SHP77 (cell line): ENCODE data around the gene ZNRF2.
A peak's percentile ranks its signal among the peaks of the same experiment; 100 is the strongest.

ENCODE experiments used
- DNase-seq, 2 experiments: peaks; one replicate each; lab custom pipeline; 2025; lab: John Stamatoyannopoulos, UW

ZNRF2 gene

DNA sequence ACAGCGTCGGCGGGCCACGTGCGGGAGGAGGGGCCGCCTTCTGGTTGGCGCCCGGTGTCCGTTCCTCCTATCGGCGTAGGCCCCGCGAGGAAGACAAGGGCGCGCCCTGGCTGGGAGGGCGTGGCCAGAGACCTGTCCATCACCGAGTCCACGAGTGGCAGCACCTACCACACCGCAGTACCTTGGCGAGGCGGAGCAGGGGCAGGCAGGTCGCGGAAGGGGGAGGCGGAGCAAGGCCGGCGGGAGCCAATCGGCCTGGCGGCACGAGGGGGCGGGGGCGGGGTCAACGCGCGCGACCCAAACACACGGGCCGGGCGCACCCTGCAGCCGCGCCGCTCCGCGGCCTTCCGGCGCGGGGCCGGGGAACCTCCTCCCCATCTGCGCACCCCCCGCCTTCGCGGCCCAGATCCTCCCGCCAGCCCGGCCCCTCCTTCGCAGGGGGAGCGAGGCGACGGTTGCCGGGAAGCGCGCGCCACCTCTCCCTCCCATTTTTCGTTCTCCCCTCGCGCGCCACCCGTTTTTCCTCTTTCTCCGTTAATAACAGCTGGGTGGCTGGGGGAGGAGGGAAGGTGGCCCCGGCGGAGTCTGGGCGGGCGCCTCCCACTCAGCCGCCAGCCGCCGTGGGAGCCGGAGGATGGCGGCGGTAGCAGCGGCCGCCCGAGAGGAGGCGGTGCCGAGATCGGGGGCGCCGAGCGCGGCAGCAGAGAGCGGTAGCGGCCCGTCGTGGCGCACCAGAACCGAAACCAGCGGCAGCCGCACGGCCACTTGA is at the start of gene ZNRF2:
Gene ZNRF2, plus strand, starts transcription at position 300 of the 769 bp plus-strand sequence. CDS start 761 bp downstream, outside the sequence.
- peak; percentile 99 to 100 for DNase-seq

GRCh38 chr7:30237271-30237695 is 47.1 kb upstream of the ZNRF2 start:
- peak; percentile 44 to 47 for DNase-seq

DNA sequence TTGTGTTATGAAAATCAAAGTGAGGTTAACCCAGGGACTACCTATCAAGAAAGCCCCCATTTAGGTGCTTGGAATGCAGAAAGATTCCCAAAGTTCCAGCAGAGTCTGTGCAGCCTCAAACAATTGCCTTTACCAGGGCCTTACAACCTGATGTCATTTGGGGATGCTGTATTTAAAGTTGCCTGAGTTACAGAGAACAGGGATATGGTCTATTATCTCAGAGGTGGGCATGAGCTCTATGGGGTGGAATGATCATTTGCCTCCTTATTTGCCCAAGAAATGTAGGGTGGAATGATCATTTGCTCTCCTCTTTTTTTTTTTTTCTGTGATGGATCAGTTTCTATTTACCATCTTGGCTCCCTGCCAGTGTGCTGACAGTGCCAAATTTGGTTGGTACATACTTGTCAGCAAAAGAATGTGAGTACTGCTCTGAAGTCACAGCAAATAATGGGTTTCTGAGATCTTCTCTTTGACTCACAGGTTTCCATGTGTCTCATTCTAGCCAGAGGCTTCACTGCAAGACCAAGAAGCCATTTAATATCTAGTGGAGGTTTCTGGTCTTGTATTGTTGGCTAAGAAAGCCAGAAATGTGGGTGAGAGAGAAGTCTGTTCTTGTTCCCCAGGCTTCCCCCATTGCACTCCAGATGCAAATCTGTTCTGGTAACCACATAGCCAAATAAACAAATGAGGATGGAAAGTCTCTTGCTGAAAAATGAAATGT is 45.5 kb upstream of the ZNRF2 start:
- peak; percentile 67 to 79 for DNase-seq

DNA sequence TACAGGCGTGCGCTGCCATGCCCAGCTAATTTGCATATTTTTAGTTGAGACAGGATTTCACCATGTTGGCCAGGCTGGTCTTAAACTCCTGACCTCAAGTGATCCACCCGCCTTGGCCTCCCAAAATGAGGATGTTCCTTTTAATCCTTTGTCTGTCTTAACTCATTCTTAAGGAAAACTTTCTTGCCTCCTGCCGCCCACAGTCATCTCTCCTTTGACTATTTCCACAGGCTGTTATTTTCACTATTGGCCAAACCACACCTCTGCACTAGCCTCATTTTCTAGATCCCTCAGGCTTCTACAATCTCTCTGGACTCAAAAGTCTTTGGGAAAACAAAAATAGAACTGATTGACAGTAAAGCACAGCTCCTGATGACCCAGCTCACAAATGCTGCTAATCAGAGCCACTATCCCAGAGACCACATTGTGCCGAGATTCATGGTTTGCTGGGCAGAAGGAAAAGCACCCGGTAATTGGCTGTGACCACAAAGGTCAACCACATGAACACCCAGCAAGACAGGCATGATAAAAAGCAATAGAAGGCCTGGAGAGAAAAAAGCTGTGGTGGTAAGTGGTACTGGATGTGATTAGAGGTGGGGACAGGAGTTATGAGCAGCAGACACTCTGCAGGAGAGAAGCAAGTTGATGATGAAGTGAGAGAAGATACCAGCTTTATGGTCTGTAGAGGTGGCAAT is 44.1 kb upstream of the ZNRF2 start:
- no peak for DNase-seq

- no peak for DNase-seq
Measured at GRCh38 chr7:30241767-30242166, 42.6 kb upstream of the ZNRF2 start.

DNA sequence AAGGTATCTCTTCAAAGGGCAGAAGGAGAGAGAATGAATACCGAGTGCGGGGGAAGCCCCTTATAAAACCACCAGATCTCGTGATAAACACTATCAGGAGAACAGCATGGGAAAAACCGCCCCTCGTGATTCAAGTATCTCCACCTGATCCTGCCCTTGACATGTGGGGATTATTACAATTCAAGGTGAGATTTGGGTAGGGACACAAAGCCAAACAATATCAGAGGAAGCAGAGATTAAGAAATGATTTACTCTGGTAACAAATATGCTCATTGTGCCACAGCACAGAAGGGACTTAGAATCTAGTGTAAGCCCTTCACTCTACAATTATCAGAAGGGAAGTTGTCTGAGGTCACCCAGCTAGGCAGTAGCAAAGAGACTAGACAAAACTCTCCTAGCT is 40.1 kb upstream of the ZNRF2 start:
- no peak for DNase-seq

GRCh38 chr7:30245913-30246312 is 38.5 kb upstream of the ZNRF2 start:
- DNase-seq, result no peak

GRCh38 chr7:30246392-30246791 is 38.0 kb upstream of the ZNRF2 start:
- DNase-seq, result no peak

DNA sequence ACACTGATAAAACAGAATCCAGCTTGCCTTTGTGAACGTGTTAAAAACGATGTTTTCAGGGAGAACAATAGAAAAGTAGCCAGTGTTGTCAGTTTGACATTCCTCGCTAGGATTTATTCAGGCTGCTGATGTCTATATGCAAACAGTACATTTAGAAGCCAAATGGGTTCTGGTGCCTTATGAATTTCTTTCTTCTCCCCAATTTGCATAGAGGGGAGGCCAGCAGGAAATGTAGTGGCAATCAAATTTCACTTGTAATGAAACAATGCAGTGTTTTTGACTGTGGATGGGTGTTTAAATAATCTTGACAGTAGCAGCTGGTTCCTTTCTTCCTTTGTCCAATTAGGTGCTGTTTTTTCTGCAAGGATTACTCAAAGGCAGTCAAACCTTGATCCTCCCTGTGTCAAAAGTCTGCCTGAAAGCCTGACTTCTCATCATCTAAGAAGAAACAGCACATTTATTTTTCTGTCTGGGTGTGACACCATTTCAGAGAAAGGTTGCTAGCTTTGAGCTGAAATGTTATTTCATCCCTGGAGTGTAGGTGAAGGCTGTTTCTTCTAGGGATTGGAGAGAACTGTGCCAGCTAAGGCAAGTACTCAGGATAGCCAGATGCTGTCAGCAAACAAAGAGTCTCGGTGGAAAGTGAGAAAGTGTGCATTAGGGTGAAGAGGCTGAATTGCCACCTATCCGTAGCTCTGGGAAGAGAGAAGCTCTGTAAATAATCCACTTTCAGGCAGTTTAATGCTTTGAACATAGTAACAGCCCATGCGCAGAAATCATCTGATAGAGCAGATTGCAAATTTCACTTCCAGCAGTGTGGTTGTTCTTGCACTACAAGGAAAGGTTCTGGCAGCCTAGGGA is 36.6 kb upstream of the ZNRF2 start:
- peak; percentile 40 to 51 for DNase-seq

GRCh38 chr7:30249316-30249715 is 35.1 kb upstream of the ZNRF2 start:
- DNase-seq, result no peak

GRCh38 chr7:30249986-30250774 is 34.2 kb upstream of the ZNRF2 start:
- DNase-seq, result no peak

- DNase-seq, result no peak
Measured at GRCh38 chr7:30251708-30252329, 32.6 kb upstream of the ZNRF2 start.

- peak; percentile 10 to 29 for DNase-seq
Measured at GRCh38 chr7:30252885-30253795, 31.3 kb upstream of the ZNRF2 start.

DNA sequence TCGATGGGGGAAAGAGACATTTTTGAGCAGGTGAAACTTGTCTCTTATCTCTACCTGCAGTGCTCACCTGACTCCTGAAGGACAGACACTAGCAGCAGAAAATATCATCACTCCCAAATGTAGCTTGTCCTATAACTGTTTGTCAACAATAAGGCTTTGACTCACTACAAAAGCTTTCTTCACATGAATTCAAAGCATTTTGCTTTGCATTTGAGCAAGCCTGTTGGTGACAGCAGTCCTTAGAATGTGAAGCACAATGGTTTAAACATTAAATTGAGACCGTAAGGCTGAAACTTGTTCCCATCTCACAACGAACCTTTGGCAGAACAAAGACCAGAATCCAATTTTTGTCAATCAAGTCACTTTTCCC is 30.6 kb upstream of the ZNRF2 start:
- no peak for DNase-seq

DNA sequence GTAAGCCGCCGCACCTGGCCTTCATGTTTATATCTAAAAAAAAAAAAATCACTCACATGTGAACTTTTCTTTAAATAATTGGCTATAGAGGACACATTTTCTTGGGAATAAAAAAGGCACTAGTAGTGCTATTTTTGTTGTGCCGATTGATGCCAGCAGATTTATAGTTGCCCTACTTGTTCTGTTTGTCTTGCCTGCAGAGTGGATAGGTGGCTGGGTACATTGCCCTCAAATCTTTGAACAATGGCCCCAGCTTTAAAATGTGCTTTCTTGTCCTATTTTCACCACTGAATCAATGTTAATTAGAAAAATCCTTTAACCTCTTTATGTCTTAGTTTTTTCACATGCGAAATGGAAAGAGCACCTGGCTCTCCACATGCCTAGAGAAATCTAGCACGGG is 30.1 kb upstream of the ZNRF2 start:
- no peak for DNase-seq

- no peak for DNase-seq
Measured at GRCh38 chr7:30254717-30255063, 29.7 kb upstream of the ZNRF2 start.

GRCh38 chr7:30255064-30255769 is 29.2 kb upstream of the ZNRF2 start:
- DNase-seq, result no peak

GRCh38 chr7:30256349-30256858 is 28.0 kb upstream of the ZNRF2 start:
- no peak for DNase-seq
